Sciatic nerve (tissue), 2 donors: Measurements from ENCODE around the gene MED15. TPM values are rescaled to one million over a fixed set of nuclear protein-coding genes. Genes with fewer than 3 reads are reported as not detected.
"Not testable (repeated sequence)": the region's sequence is repeated elsewhere in the genome, so short reads cannot be mapped to it uniquely, and the experiment has no call there.

Source experiments
- ATAC-seq: fragments of 200-7000 bp; cut with Tn5 transposase; one replicate; pipeline ENCODE4 v1.9.1; 2020; ENCODE audit warnings: mild to moderate bottlenecking, moderate library complexity
- DNase-seq: peaks from one replicate; pipeline ENCODE4 v3.0.0-alpha.2; 2020; ENCODE audit warnings: low spot score
- intact Hi-C: fragments of 100-400 bp; cut with DNase I; formaldehyde crosslinking; loops from one replicate; pipeline ENCODE4 v1.14.2; 2022
- total RNA-seq: library from RNA; stranded (reverse); fragmentation: NEBNext Ultra II Directional; extraction: Animal tissue kit (Norgen Biotek cat#: 25700); gene quantifications from one replicate; pipeline ENCODE4 v1.2.1, GENCODE V29; 2021
- donor health status: DM: no; HTN: no; CAD: no.
- donor health status: DM: no; HTN: no; CAD: no.

Gene MED15
- total RNA-seq, 1 donor from 2014 or later, result 130 TPM

DNA sequence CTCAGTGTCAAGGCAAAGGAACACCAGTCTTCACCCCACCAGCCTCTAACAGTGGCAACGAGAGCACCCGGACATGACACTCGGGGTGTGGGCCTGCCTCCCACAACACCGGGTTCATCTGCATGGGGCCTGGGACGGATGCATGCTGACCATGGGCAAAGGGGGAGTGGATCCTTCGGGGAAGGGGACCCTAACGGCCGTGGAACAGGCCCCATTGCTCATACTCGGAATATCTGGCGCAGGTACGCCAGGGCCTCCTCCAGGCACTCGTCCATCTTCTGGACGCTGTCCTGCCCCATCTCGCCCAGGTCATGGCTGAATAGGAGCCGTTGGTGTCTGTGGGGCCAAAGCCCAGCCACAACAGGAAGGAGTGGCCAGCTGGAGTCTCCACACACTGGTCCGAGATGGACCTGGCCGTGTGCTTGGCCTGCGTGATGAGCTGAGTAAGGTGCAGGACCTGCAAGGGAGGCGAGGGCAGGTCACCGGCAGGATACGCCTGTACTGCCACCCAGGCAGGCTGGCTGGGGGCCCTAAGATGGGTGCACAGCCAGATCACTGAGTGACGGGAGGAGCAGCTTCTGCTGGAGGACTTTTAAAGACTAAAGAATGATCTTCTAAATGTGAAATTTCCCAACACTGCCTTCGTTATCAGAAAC, 96.8 kb downstream of the MED15 start:
- ATAC-seq (no peak), DNase-seq (no peak)
- intact Hi-C loops, result no loop called here

GRCh38 chr22:20604776-20605221, 97.4 kb downstream of the MED15 start:
- intact Hi-C loops, result no loop called here
- DNase-seq, result no peak
- no peak for ATAC-seq

DNA sequence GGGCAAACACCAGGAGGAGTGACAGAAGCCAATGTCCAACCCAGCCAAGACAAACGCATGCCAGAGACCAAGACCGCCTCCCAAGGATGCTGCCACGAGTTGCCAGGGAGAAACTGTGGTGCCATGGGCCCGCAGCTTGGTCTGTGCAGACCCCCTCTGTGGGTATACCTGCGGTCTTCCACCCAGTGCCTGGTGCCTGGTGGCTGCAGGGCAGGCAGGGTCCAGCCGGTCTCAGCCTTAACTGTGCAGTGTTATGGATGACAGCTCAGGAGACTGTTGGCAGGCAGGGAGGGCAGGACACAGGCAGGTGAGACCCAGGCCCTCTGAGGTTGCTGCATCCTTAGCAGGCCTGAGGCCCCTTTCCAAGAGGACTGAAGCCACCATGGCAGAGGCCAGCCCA, 97.9 kb downstream of the MED15 start:
- no peak for DNase-seq
- intact Hi-C loops, result no loop called here
- ATAC-seq, result no peak

GRCh38 chr22:20606041-20606783, 98.8 kb downstream of the MED15 start:
- DNase-seq, result no peak
- intact Hi-C loops, result no loop called here
- ATAC-seq, result peak; percentile 36

- no peak for ATAC-seq
Observed at GRCh38 chr22:20606784-20607128, 99.3 kb downstream of the MED15 start.

DNA sequence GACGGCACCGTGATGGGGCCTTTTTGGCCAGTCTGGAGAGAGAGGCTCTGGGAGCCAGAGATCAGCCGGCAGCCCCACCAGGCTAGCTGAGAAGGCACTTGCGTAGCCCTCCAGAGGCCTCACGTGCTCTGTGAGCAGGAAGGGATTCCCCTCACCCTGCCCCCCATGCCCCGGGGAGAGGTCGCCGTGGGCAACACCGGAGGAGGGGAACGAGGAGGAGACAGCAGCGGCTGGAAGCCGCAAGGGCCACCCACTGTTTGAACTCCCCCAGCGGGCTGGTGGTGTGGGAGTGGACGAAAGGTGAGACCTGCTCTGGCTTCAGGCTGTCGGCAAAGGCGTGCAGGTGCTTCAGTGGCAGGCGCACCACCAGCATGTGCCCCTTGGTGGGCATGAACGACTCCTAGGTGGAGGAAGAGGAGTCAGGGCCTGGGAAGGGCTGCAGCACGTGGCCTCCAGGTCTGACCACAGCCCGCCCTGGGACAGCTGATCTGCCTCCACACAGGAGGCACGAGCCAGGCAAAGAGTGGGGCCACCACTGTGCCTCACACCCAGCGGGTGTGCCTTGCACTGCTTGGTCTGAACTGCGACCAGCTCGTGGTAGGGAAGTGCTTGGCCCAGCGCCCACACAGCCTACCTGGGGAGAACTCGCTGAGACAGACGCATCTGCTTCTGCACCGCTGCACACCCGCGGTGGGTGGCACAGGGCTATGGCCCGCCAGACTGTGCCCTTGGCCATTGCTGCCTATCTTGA, 99.9 kb downstream of the MED15 start:
- no peak for ATAC-seq
- intact Hi-C loops, result no loop called here

More at GRCh38 chr22:20606784-20607128, 99.3 kb downstream of the MED15 start:
- DNase-seq, result no peak
- intact Hi-C loops, result no loop called here

DNA sequence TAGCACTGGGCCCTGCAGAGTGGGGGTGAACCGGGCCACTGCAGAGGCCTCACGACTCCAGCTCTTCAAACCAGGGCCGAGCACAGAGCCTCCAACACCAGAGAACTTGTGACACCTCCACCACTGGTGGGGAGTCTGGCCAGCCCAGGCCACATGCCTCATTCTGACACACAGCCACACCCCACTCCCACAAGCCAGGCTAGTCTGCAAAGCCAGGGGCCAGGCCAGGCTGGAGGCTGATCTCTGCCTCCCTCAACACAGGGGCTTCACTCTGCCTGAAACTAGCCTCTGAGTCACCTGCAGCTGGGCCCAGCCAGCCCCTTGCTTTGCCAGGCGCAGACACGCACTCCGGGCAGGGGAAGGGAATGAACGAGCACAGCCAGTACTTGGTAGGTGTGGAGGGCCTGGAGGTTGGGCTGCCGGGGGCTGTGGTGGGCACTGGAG, 102.9 kb downstream of the MED15 start:
- no peak for ATAC-seq
- DNase-seq, result no peak
- intact Hi-C loops, result no loop called here

More for the DNA sequence above, 99.9 kb downstream of the MED15 start:
- DNase-seq, result no peak

- ATAC-seq, result no peak
- intact Hi-C loops, result no loop called here
- DNase-seq, result no peak
Observed at GRCh38 chr22:20610757-20611156, 103.3 kb downstream of the MED15 start.

- intact Hi-C loops, result no loop called here
- DNase-seq (no peak), ATAC-seq (no peak)
Observed at GRCh38 chr22:20611418-20611817, 104.0 kb downstream of the MED15 start.

GRCh38 chr22:20613301-20613700, 105.9 kb downstream of the MED15 start:
- intact Hi-C loops, result no loop called here
- ATAC-seq, result no peak
- no peak for DNase-seq

DNA sequence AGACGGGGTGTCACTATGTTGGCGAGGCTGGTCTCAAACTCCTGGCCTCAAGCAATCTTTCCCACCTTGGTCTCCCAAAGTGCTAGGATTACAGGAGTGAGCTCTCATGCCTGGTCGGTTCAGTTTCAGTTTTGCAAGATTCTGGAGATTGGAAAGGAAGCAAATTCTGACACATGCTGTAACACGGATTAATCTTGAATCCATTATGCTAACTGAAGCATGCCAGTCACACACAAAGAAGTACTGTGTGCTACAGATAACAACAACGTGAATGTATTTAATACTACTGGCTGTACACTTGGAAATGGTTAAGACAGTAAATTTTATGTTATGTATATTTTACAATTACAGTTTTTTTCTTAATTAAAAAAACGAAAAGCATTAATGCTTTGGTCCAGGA, 107.6 kb downstream of the MED15 start:
- intact Hi-C loops, result no loop called here
- ATAC-seq, result no peak
- DNase-seq, result no peak

GRCh38 chr22:20615533-20616450, 108.4 kb downstream of the MED15 start:
- ATAC-seq (no peak), DNase-seq (no peak)
- intact Hi-C loops, result no loop called here

DNA sequence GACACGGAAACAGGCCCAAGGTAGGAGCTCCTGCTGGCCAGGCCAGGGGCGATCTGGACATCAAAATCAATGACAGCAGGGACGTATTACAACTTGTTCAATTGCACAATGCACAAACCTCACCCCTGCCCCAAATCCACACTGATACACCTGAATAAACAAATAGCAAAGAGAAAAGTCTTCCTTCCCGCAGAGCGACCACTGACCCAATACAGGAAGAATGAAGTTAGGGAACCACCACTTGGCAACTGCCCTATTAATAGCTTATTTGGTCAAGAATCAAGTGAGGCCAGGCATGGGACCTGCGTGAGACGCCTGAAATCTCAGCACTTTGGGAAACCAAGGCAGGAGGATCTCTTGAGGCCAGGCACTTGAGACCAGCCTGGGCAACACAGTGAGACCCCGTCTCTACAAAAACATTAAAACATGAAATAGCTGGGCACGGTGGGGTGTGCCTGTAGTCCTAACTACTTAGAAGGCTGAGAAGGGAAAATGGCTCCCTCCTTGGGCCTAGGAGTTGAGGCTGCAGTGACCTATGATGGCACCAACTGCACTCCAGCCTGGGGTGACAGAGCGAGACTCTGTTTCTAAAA, 109.1 kb downstream of the MED15 start:
- intact Hi-C loops, result no loop called here
- ATAC-seq (no peak), DNase-seq (no peak)

GRCh38 chr22:20618488-20618887, 111.1 kb downstream of the MED15 start:
- DNase-seq, result no peak
- intact Hi-C loops, result no loop called here
- no peak for ATAC-seq

GRCh38 chr22:20619045-20619892, 111.9 kb downstream of the MED15 start:
- no peak for DNase-seq
- ATAC-seq, result no peak
- intact Hi-C loops, result no loop called here

DNA sequence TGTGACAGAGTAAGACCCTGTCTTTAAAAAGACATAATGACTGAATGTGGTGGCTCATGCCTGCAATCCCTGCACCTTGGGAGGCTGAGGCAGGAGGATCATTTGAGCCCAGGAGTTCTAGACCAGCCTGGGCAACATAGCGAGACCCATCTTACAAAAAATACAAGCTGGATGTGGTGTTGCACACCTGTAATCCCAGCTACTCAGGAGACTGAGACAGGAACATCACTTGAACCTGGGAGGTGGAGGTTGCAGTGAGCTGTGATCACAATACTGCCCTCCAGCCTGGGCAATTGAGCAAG, 112.4 kb downstream of the MED15 start:
- DNase-seq, ATAC-seq, intact Hi-C loops: not testable (repeated sequence)

DNA sequence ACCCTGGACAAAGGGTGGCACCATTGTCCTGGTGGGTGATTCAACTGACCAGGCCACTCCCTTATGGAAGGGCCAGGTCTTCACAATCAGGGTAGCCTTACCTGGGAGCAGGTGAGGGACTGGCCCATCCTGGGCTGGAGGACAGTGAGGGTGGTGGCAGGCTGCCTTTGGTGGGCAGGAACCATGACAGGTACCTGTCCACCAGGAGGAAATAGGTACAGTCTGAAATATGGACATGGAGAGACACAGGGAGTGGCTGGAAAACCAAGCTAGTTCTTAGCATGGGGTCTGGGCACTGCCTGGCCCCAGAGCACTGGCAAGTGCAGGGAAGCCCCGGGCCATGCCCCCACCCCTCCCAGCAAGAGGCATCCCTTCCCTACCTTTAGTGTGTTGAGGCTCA, 113.8 kb downstream of the MED15 start:
- ATAC-seq, result no peak
- no peak for DNase-seq
- intact Hi-C loops, result no loop called here
